ENCODE data around the gene C1QTNF8. TPM values are rescaled to one million over a fixed set of nuclear protein-coding genes. Genes with fewer than 3 reads are reported as not detected.

C1QTNF8 gene
- total RNA-seq, 1 experiment from 2014 or later = not detected

DNA sequence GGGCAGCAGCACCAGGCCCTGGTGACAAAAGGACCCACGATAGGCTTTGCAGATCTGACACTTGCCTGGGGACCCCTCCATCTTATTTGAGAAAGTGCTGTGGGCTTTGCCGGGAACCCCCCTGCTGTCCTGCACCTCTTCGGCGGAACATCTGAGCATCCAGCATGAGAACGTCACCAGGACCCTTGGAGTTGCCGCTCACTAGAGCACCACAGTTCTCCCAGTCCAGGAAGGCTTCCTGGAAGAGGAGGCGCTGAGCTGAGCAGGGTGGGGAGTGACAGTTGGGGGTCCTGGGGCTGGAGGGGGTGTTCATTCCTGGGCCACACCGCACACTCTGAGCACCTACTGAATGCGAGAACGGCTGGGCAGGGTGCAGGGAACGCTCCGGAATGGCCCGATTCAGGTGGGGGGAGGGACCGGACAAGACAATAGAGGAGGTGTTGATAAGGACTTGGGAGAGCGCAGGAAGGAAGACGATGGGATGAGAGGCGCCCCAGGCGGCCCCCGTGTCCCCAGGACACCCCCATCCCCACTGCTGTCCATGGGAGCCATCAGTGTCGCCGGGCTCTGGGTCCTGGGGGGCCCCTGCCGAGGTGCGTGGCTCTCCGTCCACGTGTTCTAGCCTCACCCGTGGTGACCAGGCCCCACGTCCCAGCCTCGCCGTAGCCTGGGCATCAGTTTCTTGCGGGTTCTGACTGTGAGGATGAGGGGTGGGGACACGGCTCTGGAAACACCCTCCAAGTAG lies 32.1 kb upstream of the C1QTNF8 start:
- no peak for DNase-seq (ENCODE audit: low read depth)

DNA sequence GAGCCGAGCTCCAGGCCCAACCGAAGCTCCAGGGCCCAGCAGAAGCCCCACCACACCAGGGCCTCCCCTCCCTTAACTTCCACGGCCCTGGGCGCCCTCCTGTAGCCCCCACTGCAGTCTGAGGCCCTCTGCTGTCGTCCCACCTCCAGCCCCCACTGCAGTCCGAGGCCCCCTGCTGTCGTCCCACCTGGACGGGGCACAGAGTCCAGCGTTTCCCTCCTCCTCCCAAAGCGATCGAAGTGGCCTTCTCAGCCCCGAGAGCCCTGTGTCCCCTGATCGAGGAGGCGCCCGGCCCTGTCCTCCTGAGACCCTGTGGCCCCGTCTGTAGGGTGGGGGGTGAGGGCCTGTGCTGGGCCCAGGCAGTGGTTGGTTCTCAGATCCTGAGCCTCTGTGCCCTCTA lies 31.1 kb upstream of the C1QTNF8 start:
- no peak for DNase-seq (ENCODE audit: low read depth)

DNA sequence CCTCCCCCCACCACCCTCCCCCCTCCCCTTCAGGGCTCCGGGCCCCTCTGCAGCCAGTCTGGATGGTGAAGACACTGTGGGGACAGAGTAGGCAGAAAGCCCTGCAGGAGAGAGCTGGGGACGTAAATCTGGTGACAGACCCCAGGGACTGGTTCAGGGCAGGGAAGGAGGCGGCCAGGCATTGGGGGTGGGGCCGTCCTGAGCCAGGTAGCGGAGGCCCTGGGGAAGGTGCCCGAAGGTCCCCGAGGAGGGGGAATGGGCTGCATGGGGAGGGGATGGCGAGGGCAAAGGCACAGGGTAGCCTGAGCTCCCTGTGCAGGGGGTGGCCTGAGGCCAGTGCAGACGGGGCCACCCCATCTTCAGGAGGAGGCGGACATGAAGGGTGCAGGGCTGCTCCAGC lies 30.5 kb upstream of the C1QTNF8 start:
- DNase-seq (ENCODE audit: low read depth) = no peak

DNA sequence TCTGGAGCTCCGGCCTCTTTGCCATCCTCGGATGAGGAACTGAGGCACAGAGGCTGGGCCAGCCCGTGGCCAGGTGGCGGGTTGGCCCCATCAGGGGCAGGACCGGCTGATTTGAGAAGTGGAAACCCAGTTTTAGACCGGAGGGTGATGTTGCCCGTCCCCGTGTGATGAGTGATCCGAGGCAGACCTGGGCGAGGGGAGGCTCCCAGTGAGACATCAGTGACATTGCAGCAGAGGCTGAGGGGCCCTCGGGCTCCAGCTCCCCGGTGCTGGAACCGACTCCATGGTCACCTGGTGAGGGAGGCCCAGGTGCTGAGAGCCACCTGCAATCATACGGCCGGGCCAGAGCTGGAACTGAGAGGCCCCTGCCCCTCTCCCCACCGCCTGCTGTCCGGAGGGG lies 30.0 kb upstream of the C1QTNF8 start:
- no peak for DNase-seq (ENCODE audit: low read depth)

DNA sequence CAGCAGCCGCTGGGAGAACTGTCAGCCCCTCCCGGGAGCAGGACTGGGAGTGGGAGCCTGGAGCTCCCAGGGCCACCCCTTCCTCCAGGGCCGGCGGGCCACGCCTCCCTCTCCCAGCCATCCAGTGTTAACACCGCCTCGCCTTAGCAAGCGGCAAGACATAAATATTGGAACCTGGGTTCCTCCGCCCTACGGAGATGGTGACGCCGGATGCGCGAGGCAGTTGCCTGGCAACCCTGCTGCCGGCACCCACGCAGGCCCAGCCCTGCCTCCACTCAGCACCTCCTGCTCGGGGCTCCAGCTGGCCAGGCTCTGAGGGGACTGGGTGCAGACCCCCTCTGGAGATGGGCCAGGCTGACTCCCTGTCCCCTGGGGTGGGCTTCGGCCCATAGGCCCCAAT lies 29.4 kb upstream of the C1QTNF8 start:
- DNase-seq (ENCODE audit: low read depth) = no peak

DNA sequence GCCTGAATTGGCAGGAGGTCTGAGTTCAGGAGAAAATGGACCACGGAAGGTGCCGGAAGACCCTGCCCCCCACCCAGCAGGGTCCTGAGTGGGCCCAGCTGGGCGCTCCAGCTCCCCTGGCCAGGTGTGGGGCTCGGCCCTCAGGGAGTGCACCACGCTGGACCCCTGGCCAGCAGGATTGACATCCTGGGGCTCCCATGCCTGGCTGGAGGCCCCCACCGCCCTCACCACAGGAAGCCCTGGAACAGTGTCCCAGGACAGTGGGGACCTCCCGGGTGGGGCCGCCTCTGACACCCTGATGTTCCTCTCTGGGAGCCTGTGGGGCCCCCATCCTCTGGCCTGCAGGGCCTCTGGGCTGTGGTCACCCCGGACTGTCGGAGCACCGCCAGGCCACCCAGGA lies 28.8 kb upstream of the C1QTNF8 start:
- no peak for DNase-seq (ENCODE audit: low read depth)

DNA sequence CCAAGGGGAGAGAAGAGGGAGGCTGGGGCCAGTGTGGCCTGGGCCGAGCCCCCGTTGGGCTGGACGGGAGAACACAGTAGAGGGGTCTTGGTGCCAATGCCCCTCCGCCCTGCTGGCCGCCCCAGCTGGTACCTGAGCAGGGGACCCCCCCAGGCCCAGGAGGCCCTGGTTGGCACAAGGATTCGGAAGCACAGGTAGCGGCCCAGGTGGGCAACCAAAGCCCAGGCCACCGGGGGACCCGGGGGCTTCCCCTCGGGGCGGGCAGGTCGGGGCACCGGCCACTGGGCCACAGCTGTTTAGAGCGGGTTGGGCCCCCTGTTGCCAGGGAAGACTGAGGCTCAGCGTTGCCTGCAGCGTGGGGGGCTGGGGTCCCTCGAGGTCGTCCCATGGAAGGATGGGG lies 28.2 kb upstream of the C1QTNF8 start:
- DNase-seq (ENCODE audit: low read depth) = no peak

DNA sequence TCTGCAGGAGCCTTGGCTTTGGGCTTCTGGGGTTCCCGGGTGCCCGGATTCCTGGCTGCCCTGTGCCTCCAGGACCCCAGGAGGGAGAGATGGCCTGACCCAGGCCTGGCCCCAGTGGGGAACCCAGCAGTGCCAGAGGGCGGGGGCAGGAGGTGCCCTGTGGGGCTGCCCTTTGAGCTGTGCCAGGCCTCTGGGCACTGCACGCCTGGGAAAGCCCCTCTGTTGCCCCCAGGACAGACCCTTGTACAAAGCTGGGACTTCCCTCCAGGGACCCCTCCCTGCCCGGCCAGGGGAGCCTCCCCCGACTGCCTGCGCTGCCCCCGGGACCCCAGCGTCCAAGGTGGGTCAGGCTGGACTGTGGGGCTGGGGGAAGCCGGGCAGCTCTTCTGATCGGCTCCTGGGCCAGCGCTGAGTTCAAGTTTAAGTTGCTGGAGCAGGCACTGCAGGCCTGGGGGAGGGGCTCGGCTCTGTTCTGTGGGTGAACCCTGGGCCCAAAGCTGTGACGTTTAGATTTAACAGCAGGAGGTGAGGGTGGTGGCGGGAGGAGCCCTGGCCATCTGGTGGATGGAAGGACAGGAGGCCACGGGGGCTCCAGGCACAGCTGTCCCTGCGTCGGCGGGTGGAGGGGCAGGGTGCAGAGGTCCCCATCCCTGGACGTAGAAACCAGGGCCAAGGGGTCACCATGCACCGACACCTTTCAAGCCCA lies 27.6 kb upstream of the C1QTNF8 start:
- DNase-seq (ENCODE audit: low read depth) = no peak

DNA sequence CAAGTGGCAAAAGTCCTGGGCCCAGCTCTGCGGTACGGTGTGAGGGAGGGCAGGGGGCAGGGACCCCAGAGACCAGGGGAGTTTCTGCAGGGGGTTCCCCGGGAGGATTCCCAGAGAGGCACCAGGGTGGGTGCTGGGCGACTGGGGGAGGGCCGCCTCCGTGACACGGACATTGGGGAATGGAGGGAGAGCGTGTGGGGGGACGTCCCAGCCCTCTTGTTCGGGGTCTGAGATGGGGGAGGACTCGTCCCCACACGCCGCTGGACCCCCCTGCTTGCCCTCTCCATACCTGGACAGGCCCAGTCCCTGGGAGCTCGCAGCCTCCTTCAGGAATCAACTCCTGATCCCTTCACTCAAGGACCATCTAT lies 26.3 kb upstream of the C1QTNF8 start:
- DNase-seq (ENCODE audit: low read depth) = no peak

DNA sequence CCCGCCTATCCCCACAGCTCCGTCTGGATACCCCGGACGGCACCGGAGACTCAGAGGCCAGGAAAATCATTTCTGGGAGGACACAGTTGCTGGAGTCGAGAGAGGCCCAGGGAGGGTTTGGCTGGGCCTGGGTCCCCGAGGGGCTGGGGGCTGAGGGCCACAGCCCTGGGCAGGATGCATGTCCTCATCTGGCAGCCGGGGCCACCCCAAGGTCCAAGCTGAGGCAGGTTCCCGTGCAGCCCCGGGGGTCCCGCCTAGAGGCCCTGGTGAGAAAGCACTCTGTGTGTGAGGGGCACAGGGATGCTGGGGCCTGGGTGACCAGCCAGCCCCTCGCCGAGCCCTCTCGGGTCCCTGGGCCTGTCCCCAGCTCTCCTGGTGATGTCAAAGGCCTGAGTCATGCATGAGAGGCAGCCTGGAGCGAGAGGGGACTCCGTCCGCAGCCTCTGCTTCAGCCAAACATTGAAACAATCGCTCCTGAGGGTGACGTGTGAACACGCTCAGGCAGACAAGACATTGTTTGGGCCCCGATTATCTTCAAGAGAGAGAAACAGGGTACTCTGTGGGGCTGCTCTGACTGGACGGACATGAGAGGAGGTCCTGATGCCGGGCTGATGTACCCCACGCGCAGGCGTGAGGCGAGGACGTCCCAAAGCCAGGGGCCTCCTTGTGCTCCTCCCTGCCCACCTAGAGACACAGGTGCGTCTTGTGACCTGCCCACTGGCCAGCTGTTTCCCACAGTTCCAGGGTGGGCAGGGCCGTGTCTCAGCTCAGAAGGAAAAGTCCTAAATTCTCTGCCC lies 25.8 kb upstream of the C1QTNF8 start:
- DNase-seq (ENCODE audit: low read depth) = no peak

DNA sequence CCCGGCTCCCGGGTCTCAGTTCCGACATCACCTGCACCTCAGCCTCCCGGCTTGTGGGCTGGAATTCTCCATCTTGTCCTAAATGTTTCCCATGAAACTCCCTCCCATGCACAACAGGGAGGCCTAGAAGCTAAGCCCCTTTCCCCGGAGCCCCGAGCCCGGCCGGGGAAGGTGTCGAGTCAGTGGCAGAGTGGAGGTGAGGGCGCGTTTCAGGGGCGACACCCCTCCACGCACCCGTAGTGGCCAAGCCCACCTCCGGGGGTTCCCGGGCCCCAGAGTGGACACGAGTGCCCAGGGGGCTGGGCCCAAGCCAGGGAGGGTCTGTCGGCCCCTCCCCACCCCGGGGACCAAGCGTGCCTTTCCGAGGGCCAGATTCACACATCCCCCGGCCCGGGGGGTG lies 25.0 kb upstream of the C1QTNF8 start:
- no peak for DNase-seq (ENCODE audit: low read depth)

DNA sequence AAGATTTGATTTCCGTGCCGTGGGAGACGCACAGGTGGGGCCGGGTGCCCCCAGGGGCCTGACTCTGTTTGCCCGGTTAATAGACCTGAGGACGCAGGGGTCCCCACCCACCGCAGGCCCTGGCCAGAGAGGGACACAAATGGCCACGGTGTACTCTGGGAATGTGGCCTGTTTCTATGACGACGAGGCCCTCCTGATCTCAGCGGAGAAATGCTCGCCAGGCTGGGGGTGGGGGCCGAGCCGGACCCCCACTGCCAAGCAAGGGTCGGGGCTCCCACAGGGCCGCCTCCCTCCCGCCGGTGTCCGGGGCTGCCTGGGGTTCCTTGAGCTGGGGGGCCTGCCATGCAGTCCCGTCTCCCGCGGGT lies 24.5 kb upstream of the C1QTNF8 start:
- no peak for DNase-seq (ENCODE audit: low read depth)

DNA sequence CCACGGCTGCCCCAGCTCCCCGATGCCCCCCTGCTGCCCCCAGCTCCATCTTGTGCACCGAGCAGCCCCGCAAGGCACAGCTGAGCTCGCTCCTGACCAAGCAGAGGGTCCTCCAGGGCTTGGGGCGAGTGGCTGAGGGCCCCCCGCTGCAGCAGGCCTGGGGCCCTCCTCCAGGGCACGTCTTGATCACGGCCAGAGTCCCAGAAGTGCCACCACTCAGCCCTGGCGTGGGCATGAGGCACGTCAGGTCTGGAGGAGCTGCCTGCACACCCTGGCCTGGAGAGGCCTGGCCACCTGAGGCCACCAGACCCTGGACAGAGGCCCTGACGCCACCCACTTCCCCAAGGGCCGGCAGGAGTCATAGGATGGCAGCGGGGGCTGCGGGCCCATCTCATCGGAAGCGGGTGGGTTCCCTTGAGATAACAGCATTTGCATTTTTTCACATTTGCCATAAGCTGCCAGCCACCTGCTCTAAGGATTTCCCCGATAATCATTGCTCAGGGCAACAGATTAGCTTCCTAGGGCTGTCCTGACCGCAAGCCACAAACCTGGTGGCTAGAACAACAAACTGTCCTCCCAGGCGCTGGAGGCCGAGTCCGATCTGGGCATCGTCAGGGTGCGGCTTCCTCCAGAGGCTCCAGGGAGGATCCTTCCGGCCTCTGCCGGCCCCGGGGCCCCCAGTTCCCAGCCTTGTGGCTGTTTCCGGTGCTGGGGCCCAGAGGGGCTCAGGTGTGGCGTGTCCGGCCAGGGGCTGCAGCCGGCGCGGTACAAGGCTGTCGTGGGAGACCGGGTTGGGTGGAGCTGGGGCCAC lies 23.9 kb upstream of the C1QTNF8 start:
- DNase-seq (ENCODE audit: low read depth) = no peak

DNA sequence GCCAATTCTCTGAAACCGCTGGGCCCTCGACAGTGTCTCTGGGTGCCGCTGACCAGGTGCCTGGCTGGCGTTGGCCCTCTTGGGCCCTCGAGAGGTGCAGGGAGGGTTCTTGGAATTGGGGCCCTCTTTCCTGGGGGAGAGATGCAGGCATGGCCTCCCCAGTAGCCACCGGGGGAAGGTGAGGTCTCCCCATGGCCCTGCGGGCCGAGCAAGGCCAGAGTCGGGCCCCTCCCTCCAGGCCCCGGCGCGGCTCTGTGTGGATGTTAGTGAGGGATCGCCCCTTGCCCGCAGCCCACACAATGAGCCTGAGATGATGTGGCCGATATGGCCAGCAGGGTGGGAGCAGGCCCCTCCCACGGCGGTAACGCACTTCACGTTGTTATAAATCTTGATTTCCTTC lies 23.1 kb upstream of the C1QTNF8 start:
- no peak for DNase-seq (ENCODE audit: low read depth)

DNA sequence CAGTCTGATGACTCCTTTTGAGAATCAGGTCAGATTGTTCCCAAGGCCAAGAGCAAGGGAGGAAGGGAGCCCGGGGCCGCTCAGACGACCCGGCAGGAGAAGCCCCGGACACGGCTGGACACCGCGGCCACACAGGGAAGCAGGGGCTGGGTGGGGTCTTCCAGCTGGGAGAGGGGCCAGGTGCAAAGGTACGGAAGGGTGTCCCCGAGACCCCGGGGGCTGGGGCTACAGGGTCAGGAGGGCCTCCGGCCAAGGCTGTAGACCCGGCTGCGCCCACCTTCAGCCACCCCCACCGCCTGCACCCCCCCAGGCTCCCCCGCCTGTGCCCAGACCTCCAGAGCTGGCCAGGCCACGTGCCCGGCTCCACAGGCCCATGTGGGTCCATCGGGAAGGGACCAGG lies 21.9 kb upstream of the C1QTNF8 start:
- no peak for DNase-seq (ENCODE audit: low read depth)

DNA sequence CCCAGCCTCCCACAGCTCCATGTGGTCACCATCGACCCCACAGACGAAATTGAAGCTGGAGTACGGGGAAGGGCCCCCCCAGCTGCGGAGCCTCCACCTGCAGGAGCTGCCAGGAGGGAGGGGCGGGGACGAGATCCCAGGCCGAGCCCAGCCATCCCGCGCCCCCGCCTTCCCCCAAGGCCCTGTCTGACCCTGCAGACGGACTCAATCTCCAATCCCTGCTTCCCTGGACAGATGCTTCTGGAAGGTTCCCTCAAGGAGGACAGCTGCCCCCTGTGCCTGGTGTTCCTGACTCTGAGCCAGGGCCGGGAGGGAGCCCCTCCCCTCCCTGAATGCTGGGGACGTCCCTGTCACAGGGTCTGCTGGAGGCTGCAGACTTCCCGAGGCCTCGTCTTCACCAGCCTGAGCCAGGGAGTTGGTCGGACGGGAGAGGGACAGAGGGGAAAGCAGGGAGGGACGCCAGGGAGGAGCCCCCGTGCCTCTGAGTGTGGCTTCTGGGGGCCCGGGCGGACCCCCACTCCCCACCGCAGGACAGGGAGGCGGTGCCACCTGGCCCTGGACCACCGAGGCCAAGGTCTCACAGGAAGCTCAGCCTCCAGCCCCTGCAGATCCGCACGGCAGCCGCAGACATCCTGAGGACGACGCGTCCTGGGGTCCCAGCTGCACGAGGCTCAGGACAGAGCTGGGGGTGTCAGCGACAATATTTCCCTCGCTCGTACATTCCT lies 21.3 kb upstream of the C1QTNF8 start:
- no peak for DNase-seq (ENCODE audit: low read depth)

DNA sequence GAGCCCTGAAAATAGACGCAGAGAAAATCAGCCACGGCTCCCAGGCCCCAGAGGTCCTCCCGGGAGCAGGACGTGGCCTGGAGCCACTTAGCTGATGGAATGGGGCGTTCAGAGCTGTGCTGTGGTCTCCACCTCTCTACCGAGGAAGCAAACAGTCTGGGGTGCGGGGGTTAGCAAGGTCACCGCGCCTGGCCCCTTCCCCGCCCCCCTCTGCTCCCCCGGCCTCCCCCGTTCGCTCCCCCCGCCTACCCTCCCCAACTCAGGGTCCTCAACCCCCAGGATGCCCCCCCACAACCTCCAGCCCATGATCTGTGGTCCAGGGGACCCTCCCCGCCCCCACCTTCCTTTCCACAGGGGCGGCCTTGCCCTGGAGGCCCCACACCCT lies 20.6 kb upstream of the C1QTNF8 start:
- DNase-seq (ENCODE audit: low read depth) = no peak

DNA sequence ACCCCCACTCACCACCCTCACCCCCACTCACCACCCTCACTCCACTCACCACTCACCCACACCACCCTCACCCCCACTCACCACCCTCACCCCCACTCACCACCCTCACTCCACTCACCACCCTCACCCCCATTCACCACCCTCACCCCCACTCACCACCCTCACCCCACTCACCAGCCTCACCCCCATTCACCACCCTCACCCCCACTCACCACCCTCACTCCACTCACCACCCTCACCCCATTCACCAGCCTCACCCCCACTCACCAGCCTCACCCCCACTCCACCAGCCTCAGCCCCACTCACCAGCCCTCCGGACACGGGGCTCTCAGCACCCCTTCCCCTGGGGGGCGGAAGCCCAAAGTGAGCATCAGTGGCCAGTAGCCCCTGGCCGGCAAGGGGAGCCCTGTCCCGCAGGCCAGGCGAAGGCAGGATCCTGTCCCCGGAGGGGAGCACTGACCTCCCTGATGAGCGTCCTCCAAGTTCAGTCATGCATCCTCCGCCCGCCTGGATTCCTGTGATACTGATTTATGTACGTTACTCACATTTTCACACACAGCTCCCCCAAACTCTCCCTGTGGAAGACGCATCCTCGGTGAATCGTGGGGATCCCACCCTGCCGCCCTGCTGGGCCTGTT lies 18.0 kb upstream of the C1QTNF8 start:
- DNase-seq (ENCODE audit: low read depth) = no peak

DNA sequence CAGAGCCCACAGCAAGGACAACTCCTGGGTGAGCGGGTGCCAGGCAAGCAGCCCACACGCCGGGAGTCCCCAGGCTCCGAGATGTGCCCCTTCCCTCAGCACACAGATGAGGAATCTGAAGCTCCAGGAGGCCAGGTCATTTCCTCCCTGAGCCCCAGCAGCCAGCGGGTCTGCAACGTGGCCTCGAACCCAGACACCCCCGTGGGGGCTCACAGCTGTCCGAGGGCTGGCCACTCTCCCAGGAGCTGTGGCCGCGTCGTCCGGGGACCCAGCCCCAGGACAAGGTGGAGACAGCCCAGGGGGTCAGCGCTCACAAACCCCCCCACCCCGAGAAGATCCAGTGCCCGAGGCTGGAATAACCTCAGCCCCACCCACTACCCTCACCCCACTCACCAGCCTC lies 17.4 kb upstream of the C1QTNF8 start:
- no peak for DNase-seq (ENCODE audit: low read depth)

DNA sequence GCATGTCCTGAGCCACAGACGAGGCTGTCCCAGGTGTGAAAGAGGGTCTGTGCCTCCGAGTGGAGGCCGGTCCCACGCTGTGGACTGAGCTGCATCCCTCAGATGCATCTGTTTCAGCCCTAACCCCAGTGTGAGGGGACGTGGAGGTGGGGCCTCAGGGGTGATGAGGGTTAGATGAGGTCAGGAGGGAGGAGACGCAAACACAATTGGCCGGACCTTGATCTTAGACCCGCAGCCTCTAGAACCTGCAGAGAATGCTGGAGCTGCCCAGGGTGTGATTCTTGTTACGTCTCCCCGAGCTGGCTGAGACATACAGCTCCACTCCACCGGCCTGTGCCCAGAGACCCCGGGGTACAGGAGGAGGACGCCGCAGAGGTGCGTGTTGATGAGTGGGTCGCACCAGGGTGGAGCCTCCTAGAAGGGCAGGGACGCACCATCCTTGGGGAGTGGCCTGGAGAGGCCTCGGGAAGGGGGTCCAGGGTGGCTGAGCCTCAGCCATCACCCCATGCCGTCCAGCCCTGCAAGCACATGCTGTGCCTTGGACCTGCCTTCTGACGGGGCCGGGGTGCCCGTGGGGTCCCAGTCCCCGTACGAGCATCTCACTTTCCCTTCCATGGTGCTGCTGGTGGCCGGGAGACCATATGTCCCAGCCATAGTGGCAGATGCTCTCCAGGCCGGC lies 16.6 kb upstream of the C1QTNF8 start:
- DNase-seq (ENCODE audit: low read depth) = no peak

All from HT1080 (cell line).